Measurements from ENCODE around the gene FGF5. TPM values are rescaled to one million over a fixed set of nuclear protein-coding genes. Genes with fewer than 3 reads are reported as not detected.

Gene FGF5
- total RNA-seq, 4 donors from 2014 or later = 0.15 TPM; not detected in 3

- no peaks in the 10 kb centered on the region for H3K36me3 ChIP-seq
- H3K9me3 ChIP-seq = no peaks in the 10 kb centered on the region
- DNase-seq = no peak
- H3K4me3 ChIP-seq = no peak overlapping the region
- TF ChIP-seq, protein P1, sequence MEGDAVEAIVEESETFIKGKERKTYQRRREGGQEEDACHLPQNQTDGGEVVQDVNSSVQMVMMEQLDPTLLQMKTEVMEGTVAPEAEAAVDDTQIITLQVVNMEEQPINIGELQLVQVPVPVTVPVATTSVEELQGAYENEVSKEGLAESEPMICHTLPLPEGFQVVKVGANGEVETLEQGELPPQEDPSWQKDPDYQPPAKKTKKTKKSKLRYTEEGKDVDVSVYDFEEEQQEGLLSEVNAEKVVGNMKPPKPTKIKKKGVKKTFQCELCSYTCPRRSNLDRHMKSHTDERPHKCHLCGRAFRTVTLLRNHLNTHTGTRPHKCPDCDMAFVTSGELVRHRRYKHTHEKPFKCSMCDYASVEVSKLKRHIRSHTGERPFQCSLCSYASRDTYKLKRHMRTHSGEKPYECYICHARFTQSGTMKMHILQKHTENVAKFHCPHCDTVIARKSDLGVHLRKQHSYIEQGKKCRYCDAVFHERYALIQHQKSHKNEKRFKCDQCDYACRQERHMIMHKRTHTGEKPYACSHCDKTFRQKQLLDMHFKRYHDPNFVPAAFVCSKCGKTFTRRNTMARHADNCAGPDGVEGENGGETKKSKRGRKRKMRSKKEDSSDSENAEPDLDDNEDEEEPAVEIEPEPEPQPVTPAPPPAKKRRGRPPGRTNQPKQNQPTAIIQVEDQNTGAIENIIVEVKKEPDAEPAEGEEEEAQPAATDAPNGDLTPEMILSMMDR (IDR thresholded peaks at IDR 0.05) = no peak
- TF ChIP-seq POLR2A (IDR thresholded peaks at IDR 0.05) = no peak
- H3K4me1 ChIP-seq = no peaks in the 10 kb centered on the region
- no peaks in the 10 kb centered on the region for H3K27me3 ChIP-seq
- no peak overlapping the region for H3K27ac ChIP-seq
- intact Hi-C loops (cut with DNase I; ENCODE audit: low total_unique reads) = no loop called here
Observed at GRCh38 chr4:80295336-80295735, 28.9 kb downstream of the FGF5 start.

DNA sequence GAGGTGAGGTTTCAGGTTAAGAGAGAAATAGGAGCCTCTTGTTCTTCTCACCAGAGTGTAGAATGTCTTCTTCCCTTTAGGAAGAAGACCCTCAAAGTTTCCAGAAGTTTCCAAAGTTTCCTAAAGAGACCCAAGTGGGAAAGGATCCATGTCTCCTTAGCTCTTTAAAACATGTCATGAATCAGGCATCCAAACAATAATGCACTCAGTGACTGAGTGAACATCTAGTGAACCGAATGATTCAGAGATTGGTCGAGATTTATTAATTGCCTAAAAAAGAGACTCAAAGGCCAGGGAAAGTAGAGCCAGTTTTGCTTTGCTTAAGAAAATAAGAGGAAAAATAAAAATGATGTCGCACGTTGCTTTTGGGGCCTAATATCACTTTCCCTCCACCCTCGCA is 29.4 kb downstream of the FGF5 start:
- Histone ChIP-seq H3K9me3 (no peaks in the 10 kb centered on the region), H3K4me1 (no peaks in the 10 kb centered on the region), H3K4me3 (no peak overlapping the region), H3K36me3 (no peaks in the 10 kb centered on the region), H3K27me3 (no peaks in the 10 kb centered on the region), H3K27ac (no peak overlapping the region)
- intact Hi-C loops (cut with DNase I; ENCODE audit: low total_unique reads) = no loop called here
- DNase-seq = no peak
- TF ChIP-seq, protein P1 (IDR thresholded peaks at IDR 0.05) = no peak
- TF ChIP-seq POLR2A (IDR thresholded peaks at IDR 0.05) = no peak

DNA sequence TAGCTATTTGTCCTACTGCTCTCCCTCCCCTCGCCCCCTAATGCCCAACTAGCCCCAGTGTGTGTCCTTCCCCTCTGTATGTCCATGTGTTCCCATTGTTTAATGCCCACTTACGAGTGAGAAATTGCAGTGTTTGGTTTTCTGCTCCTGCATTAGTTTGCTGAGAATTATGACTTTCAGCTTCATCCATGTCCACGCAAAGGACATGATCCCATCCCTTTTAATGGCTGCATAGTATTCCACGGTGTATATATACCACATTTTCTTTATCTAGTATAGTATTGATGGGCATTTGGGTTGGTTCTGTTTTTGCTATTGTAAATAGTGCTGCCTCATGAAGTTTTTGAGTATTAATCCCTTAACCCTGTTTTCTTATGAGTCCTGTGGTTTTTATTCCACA is 35.4 kb downstream of the FGF5 start:
- no peak overlapping the region for H3K4me3 ChIP-seq
- no peak for TF ChIP-seq POLR2A (IDR thresholded peaks at IDR 0.05)
- TF ChIP-seq, protein P1 (IDR thresholded peaks at IDR 0.05) = no peak

DNA sequence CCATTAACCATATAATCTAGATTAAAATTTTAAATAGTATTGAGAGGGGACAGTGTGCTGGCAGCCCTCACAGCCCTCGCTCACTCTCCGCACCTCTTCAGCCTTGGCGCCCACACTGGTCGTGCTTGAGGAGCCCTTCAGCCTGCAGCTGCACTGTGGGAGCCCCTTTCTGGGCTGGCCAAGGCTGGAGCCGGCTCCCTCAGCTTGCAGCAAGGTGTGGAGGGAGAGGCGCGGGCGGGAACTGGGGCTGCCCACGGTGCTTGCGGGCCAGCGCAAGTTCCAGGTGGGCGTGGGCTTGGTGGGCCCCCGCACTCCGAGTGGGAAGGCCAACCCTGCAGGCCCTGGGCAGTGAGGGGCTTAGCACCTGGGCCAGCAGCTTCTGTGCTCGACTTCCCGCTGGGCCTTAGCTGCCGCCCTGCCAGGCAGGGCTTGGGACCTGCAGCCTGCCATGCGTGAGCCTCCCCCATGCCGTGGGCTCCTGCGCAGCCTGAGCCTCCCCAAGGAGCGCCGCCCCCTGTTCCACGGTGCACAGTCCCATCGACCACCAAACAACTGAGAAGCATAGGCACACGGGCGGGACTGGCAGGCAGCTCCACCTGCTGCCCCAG is 36.3 kb downstream of the FGF5 start:
- no peak for DNase-seq
- Histone ChIP-seq H3K4me3 (no peak overlapping the region), H3K27me3 (no peaks in the 10 kb centered on the region), H3K4me1 (no peaks in the 10 kb centered on the region), H3K9me3 (no peaks in the 10 kb centered on the region), H3K36me3 (no peaks in the 10 kb centered on the region), H3K27ac (no peak overlapping the region)
- no peak for TF ChIP-seq POLR2A (IDR thresholded peaks at IDR 0.05)
- TF ChIP-seq, protein P1 (IDR thresholded peaks at IDR 0.05) = no peak
- intact Hi-C loops (cut with DNase I; ENCODE audit: low total_unique reads) = no loop called here

More for the DNA sequence above, 35.4 kb downstream of the FGF5 start:
- DNase-seq = no peak
- Histone ChIP-seq H3K27ac (no peak overlapping the region), H3K27me3 (no peaks in the 10 kb centered on the region), H3K4me1 (no peaks in the 10 kb centered on the region), H3K36me3 (no peaks in the 10 kb centered on the region), H3K9me3 (no peaks in the 10 kb centered on the region)
- intact Hi-C loops (cut with DNase I; ENCODE audit: low total_unique reads) = no loop called here

GRCh38 chr4:80305466-80305865 is 39.0 kb downstream of the FGF5 start:
- no peaks in the 10 kb centered on the region for H3K9me3 ChIP-seq
- no peaks in the 10 kb centered on the region for H3K4me1 ChIP-seq
- DNase-seq = no peak
- intact Hi-C loops (cut with DNase I; ENCODE audit: low total_unique reads) = no loop called here
- no peak for TF ChIP-seq POLR2A (IDR thresholded peaks at IDR 0.05)
- TF ChIP-seq, protein P1 (IDR thresholded peaks at IDR 0.05) = no peak
- H3K4me3 ChIP-seq = no peak overlapping the region
- H3K27ac ChIP-seq = no peak overlapping the region
- no peaks in the 10 kb centered on the region for H3K36me3 ChIP-seq
- no peaks in the 10 kb centered on the region for H3K27me3 ChIP-seq
